ENCODE data around the gene SENP8.
A peak's percentile ranks its signal among the peaks of the same experiment; 100 is the strongest.

SENP8 gene

GRCh38 chr15:72155635-72156616, 37.7 kb downstream of the SENP8 start:
- DNase-seq = peak; percentile 70

DNA sequence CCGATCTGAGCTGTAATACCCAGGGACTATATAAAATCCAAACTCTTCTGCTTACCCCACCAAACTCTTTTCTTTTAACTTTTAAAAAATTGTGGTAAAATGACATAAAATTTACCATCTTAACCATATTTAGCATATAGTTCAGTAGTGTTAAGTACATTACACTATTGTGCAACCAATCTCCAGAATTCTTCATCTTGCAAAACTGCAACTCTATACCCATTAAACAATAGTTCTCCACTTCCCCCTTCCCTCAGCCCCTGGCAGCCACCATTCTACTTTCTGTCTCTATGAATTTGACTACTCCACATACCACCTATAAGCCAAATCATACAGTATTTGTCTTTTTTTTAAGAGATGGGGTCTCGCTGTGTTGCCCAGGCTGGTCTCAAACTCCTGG, 38.7 kb downstream of the SENP8 start:
- peak; percentile 71 for DNase-seq

DNA sequence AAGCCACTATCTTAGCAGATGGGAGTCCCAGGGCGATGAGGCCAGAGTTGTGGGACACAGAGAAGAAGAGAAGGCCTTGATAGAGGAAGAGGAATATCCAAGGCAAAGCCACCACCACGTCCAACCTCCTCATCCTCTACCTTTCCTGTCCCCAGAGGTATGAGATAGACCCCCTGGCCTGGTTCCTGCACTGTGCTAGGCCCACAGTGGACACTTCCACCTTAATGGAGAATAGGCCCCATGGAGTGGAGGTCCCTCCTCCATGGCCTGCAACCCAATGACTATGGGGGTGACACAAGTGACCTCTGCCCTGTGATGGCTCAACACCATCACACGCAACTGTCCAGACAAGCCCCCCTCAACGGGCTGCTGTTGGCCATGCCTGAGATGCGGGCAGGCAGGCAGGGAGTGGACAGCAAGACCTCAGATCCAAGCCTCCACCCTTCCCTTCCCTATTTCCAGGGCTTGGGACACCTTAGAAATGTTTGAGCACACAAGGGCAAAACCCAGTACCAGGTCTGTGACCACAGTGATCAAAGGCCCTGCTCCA, 42.6 kb downstream of the SENP8 start:
- no peak for DNase-seq

GRCh38 chr15:72161361-72162132, 43.3 kb downstream of the SENP8 start:
- DNase-seq = no peak

DNA sequence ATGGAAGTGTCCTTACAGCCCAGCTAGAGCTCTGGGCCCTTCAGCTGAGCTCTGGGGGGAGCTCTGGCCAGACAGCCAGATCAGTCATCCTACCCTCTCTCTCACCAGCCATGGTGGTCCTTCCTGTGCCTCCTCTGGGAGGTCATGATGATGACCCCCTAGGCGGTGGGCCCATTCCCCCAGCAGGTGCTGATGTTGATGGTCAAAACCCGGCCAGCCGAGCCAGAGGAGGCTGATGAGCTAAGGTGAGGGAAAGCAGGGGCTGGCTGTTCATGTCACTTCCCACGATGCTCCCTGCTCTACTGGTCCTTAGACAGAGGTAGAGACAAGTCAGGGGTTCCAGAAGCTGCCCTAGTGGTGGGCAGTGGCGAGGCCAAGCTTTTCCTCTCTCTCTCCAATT, 44.4 kb downstream of the SENP8 start:
- no peak for DNase-seq

GRCh38 chr15:72163719-72164118, 45.5 kb downstream of the SENP8 start:
- no peak for DNase-seq

- DNase-seq = no peak
These were observed 48.7 kb downstream of the SENP8 start for GRCh38 chr15:72166716-72167417.

DNA sequence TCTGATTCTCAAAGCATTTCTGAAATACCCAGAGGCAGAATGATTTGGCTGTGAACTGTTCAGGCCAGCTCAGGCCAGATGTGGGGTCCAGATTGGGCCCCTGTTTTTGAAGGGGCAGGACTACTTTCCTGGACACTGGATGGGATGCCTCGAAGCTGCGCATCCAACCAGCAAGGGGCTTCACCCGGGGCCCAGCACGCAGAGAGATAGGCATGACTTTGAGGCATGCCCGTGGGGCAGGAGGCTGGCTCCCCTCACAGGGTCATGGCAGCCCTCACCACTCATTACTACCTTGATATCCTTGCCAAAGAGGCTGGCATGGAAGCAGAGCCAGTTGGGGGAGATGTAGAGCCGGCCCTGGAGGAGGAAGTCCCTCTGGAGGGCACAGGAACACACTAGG, 49.2 kb downstream of the SENP8 start:
- DNase-seq = no peak

DNA sequence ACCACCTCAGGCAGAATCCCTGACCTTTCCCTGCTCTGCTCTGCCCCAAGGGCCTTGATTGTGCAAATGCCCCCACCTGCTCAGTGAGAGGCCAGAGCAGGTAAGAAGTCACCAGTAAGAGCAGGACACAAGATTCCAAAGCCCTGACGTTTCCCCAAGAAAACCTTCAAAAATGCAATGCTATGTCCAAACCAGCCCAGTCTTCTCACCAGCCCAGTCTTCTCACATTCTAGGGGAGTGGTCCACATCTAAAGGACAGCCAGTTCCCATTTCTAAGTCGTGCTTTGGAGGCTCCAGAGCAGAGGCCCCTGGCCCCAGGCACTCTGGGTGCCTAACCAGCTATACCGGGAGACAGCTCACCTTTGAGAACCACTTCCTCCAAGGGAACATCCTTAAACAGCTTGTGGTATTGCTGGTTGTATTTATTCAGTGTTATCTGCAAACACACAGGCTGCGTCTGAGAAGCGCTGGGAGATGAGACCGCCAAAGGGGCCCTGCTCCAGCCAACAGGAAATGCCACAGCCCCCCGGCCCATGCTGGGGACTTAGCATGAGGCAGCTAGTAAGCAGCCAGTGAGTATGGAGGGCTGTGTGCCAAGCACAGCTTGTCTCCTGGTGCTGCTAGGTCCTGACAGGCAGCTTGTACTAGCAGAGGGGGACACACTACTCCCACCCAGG, 50.1 kb downstream of the SENP8 start:
- DNase-seq = no peak

DNA sequence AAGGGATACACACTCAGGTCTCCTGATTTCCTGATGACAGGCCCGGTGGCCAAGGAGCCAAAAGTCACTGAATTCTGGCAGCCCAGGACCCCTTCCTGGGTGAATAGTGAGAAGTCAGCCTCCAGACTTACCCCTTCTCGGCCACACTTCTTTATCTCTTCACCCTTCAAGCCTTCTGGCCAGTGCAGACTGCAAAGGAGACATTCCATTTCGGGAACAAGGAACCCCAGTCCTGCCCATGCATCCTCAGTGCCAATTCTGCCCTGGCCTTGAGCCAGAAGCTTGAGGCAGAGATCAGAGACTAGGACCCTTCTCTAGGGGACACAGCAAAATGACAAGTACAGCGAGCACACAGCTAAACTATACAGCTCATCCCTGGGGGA, 50.6 kb downstream of the SENP8 start:
- no peak for DNase-seq

DNA sequence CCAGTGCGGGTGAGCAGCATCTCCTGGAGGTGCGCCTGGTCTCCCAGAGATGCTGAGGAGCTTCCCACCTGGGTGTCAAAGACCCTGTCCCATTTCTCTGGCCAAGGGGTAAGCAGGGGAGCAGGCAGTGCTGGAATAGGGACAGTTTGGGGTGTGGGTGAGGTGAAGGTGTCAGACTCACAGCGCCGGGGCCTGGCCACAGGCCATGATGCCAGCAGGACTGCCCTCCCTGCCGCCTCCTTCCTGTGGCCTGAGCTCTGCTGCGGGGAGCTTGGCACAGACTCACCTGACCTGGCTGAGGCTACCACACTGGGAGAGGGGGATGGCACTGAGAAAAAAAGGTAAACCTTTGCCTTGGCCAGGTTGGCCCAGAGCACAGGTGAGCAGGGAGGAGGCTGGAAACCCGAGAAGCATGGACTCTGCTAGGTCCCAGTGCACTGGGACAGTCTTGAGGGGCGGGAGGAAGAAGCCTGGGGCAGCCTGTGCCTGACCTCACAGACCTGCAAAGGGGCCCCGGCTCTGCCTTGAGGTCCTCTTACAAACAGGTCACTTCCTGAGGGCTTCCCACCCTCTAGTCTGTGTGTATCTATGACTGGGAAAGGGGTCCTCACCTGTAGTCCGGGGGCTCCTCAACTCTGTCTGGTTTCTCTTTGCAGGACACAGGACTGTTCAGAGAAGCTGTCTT, 51.2 kb downstream of the SENP8 start:
- no peak for DNase-seq

DNA sequence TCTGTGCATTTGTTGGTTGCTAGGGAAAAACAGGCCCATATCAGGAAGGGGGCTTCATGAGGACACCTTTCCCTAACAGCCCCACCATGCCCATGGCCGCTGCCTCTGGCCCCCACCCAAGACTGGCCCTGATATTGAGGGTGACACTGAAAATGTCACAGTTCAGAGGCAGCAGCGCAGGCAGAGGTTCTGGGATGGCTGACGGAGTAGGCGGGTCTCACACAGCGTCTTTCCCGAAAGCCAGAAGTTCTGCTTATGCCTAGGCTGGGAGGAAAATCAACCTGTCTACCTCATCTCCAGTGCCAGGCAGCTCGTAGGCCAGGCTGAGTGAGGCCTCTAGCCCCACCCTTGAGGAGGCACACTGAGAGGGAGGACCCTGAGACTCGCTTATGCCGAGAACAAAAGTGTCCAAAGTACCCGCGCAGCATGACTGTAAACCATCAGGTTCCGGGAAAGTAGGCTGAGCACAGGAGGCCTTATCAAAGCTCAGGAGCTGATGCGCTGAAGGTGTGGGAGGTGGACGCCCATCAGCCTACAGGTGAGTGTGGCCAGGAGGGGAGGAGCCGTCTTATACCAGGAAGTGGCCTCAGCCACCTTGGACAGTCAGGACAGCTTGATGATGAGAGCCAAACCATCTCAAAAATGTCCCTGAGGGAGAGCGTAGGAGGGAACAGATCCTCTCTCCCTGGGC, 51.9 kb downstream of the SENP8 start:
- DNase-seq = no peak

DNA sequence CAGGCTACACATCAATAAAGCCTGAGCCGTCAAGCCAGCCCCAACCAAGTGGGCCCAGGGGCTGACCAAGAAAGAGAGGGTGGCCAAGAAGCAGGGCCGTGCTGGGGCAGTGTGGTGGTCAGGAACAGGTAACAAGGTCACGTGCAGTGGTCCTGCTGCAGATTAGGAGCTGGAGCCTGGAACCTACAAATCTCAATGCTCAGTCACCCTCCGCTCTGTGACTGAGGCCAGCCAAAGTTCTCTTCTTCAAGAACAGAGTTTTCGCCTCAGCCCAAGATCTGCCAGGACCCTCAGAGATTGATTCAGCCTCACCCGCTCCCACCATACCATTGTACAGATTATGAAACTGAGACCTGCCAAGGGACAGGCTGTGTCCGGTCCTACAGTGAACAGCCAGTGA, 52.5 kb downstream of the SENP8 start:
- DNase-seq = no peak

DNA sequence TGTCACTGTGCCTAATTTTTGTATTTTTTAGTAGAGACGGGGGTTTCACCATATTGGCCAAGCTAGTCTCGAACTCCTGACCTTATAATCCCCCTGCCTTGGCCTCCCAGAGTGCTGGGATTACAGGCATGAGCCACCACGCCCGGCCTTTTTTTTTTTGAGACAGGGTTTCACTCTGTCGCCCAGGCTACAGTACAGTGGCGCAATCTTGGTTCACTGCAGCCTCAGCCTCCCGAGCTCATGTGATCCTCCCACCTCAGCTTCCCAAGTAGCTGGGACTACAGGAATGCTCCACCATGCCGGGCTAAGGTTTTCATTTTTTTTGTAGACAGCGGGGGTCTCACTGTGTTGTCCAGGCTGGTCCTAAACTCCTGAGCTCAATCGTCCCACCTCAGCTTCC, 53.8 kb downstream of the SENP8 start:
- peak; percentile 14 for DNase-seq

DNA sequence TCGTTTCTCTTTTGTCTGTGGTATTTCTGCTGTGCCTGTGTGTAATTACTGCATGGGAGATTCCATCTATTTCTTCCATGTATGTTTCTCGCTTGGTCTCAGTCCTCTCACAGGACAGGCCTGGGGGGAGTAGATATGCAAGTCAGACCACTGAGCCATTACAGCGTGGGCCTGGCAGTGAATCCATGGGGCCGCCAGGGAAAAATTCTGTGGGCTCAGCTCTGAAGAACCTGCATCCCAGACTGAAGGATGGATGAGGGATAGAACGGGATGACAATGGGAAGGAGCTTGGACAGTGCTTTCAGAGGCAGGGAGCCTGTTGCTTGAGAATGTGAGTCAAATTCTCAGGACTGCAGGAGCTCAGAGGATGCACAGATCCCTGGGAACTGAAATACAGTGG, 54.6 kb downstream of the SENP8 start:
- DNase-seq = no peak

DNA sequence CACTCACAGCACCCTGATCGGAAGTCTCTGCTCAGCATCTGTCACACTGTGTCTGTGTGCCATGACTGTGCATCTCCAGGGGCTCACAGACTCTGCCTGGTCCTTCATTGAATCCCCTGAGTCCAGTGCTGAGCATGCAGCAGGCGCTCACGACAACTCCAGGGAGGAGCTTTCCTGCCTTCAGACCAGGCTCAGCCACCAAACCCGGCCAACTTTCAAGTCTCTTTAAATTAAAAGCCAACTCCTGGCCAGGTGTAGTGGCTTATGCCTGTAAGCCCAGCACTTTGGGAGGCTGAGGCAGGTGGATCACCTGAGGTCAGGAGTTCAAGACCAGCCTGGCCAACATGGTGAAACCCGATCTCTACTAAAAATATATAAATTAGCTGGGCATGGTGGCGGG, 55.2 kb downstream of the SENP8 start:
- DNase-seq = no peak

GRCh38 chr15:72173864-72174550, 55.8 kb downstream of the SENP8 start:
- no peak for DNase-seq

- DNase-seq = no peak
These were observed 56.5 kb downstream of the SENP8 start for GRCh38 chr15:72174551-72175165.

GRCh38 chr15:72175186-72176044, 57.2 kb downstream of the SENP8 start:
- no peak for DNase-seq
